Naive thymus-derived CD8-positive, alpha-beta T cell (primary cell): ENCODE results near the gene MIOX. TPM values are rescaled to one million over a fixed set of nuclear protein-coding genes. Genes with fewer than 3 reads are reported as not detected.

Experiments
- ATAC-seq, 2 donors: fragments of 150-1000 bp; cut with Tn5 transposase in 1 of 2; sonication (Bioruptor Pico), chemical (Tn5 transposase) in 1 of 2; 1 replicate in 1 of 2; 2 replicates in 1 of 2; pipeline ENCODE4 v1.10.0; 2021; ENCODE audit warnings: mild to moderate bottlenecking in 2 of 2, moderate library complexity in 2 of 2
- POLR2A ChIA-PET: fragments of 350-600 bp; sonication (Branson Sonifier 250); formaldehyde crosslinking; loops from one replicate; lab custom pipeline; 2021; ENCODE audit warnings: antibody characterized with exemption; lab: Charles Lee
- DNase-seq, 10 donors: peaks; one replicate each; pipeline versions ENCODE4 v3.0.0 to v3.0.0-alpha.2; 2020 to 2022
- H3K27ac Mint-ChIP-seq, 10 donors: one replicate each; pipeline ENCODE4 v1.8.0; 2020 to 2022; ENCODE audit warnings: mild to moderate bottlenecking in 10 of 10, mixed read lengths in 10 of 10, moderate library complexity in 4 of 10, inconsistent platforms in 1 of 10
- H3K27me3 Mint-ChIP-seq, 5 donors: one replicate each; pipeline ENCODE4 v1.8.0; 2021 to 2022; ENCODE audit warnings: mixed read lengths in 5 of 5
- H3K36me3 Mint-ChIP-seq, 3 donors: one replicate each; pipeline ENCODE4 v1.8.0; 2020 to 2022; ENCODE audit warnings: mixed read lengths in 3 of 3, mild to moderate bottlenecking in 2 of 3, inconsistent platforms in 1 of 3
- H3K4me1 Mint-ChIP-seq, 4 donors: one replicate each; pipeline ENCODE4 v1.8.0; 2021 to 2022; ENCODE audit warnings: mixed read lengths in 4 of 4
- H3K4me3 Mint-ChIP-seq, 10 donors: one replicate each; pipeline ENCODE4 v1.8.0; 2020 to 2022; ENCODE audit warnings: mild to moderate bottlenecking in 10 of 10, mixed read lengths in 10 of 10, moderate library complexity in 6 of 10, inconsistent platforms in 1 of 10
- H3K9me3 Mint-ChIP-seq, 9 donors: one replicate each; pipeline ENCODE4 v1.8.0; 2020 to 2022; ENCODE audit warnings: mixed read lengths in 9 of 9, mild to moderate bottlenecking in 3 of 9, inconsistent platforms in 1 of 9, moderate library complexity in 1 of 9
- polyA plus RNA-seq, 3 donors: library from polyadenylated mRNA; unstranded; fragments of 300-500 nt; fragmentation: Illumina TruSeq; gene quantifications; one replicate each; pipeline ENCODE4 v1.2.3, GENCODE V29; 2021
- total RNA-seq, 8 experiments: library from RNA in 2 of 8; stranded (reverse) in 2 of 8; gene quantifications; one replicate each; pipeline ENCODE4 v1.2.3 and lab custom pipeline; 2021 to 2026

MIOX gene
- total and polyA plus RNA-seq, 5 experiments from 2014 or later: 0.39 to 0.52 TPM; not detected in 3

DNA sequence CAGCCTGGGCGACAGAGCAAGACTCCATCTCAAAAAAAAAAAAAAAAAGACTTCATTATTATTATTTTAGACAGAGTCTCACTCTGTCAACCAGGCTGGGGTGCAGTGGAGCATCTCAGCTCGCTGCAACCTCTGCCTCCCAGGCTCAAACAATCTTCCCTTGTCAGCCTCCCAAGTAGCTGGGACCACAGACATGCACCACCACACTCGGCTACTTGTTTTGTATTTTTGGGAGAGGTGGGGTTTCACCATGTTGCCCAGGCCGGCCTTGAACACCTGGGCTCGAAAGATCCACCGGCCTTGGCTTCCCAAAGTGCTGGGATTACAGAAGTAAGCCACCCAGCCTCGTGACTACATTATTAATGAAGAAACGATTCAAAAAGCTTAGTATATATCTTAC is 48.5 kb downstream of the MIOX start:
- peaks cover 12 to 51% (median 27%) of the 10 kb centered on the region in 4 donors for H3K4me1 Mint-ChIP-seq
- H3K27me3 Mint-ChIP-seq: peaks cover 0 to 11% (median 0%) of the 10 kb centered on the region in 5 donors
- H3K36me3 Mint-ChIP-seq: no peaks in the 10 kb centered on the region
- DNase-seq: no peak
- no peak overlapping the region for H3K27ac Mint-ChIP-seq
- H3K4me3 Mint-ChIP-seq: no peak overlapping the region
- ATAC-seq: no peak
- POLR2A ChIA-PET: interaction anchor here (2.0 to 7.5 kb wide), 2 partner anchors 8 to 13 kb away, joined by 6 to 121 read pairs; partner anchors contain the start of genes SCO2 and TYMP
- no peaks in the 10 kb centered on the region for H3K9me3 Mint-ChIP-seq

DNA sequence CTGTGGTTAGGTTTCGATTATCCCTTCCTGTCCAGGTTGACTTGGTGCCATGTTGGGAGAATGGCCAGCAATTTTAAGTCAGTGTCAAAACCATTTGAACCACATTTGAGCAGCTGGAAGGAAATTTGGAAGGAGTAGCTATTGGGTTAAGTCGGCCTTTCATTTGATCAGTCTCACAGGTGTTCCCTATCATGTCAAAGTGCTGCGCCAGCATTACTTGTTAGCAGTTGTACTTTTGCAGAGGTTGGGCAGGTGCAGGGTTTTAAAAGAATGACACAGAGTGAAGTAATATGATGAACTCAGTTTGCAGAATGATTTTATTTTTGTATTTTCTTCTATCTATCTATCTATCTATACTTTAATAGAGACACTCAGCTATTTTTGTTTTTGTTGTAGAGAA is 49.6 kb downstream of the MIOX start:
- ATAC-seq (no peak), DNase-seq (no peak)
- Mint-ChIP-seq H3K4me1 (peaks cover 9 to 59% (median 25%) of the 10 kb centered on the region in 4 donors), H3K4me3 (no peak overlapping the region), H3K36me3 (no peaks in the 10 kb centered on the region), H3K9me3 (no peaks in the 10 kb centered on the region), H3K27me3 (peaks cover 0 to 8% (median 0%) of the 10 kb centered on the region in 5 donors), H3K27ac (peak overlapping the region in 2 of 10 donors; percentile 37 to 100)
- POLR2A ChIA-PET: interaction anchor here (0.6 to 7.5 kb wide), 5 partner anchors 9 to 409 kb away, joined by 3 to 121 read pairs (median 5); partner anchors contain the start of genes SCO2 and TYMP

DNA sequence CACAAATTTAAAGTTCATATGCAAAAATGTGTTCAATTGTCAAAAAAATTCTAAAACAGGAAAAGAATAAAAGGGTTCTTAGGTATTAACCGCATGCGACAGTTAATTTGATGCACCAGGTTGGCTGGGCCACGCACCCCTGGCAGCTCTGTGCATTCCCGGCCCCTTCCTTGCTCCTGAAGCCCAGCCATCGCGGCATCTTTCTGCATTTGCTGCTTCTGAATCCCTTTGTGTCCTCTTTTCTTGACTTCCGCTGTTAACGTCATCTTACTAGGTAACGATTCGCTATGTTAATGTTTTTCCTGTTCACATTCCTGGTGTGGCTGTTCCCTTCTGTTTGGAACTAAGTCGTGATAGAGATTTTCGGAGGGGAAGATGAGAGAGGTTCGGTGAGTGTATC is 51.1 kb downstream of the MIOX start:
- H3K36me3 Mint-ChIP-seq: no peaks in the 10 kb centered on the region
- no peak for ATAC-seq
- no peak for DNase-seq
- H3K27ac Mint-ChIP-seq: peak overlapping the region; percentile 63 to 100 (median 86)
- H3K4me1 Mint-ChIP-seq: peaks cover 10 to 70% (median 22%) of the 10 kb centered on the region in 4 donors
- peaks cover 0 to 4% (median 0%) of the 10 kb centered on the region in 5 donors for H3K27me3 Mint-ChIP-seq
- H3K4me3 Mint-ChIP-seq: peak overlapping the region in 4 of 10 donors; percentile 11 to 65 (median 34)
- POLR2A ChIA-PET: interaction anchor here (0.9 to 7.5 kb wide), 4 partner anchors 11 to 93 kb away, joined by 3 to 121 read pairs (median 10); partner anchors contain the start of genes CHKB, SCO2 and TYMP
- no peaks in the 10 kb centered on the region for H3K9me3 Mint-ChIP-seq

Other genes with a start within 250 kb of the MIOX start
- gene TUBGCP6, start 241.8 kb upstream of the MIOX start, total RNA-seq: 100 to 1,000 TPM; 153 to 156 TPM
- 10 to 100 TPM in 2 of 3 donors, 1 to 10 TPM in 1; 9.3 to 25.2 (median 17.3) TPM for gene TUBGCP6, start 241.8 kb upstream of the MIOX start, polyA plus RNA-seq
- 100 to 1,000 TPM; 107 to 114 TPM for gene HDAC10, start 235.6 kb upstream of the MIOX start, total RNA-seq
- 1 to 10 TPM; 5.4 to 7.8 (median 6.4) TPM for gene HDAC10, start 235.6 kb upstream of the MIOX start, polyA plus RNA-seq
- gene MAPK12, start 225.2 kb upstream of the MIOX start, total RNA-seq: 1 to 10 TPM; 2.1 to 2.9 TPM
- gene MAPK12, start 225.2 kb upstream of the MIOX start, polyA plus RNA-seq: under 1 TPM in 2 of 3 donors, not detected in 1; 0.02 to 0.03 TPM
- gene MAPK11, start 216.5 kb upstream of the MIOX start, total RNA-seq: 1 to 10 TPM in 1 of 2 experiments, under 1 TPM in 1; 0.86 to 1.2 TPM
- gene MAPK11, start 216.5 kb upstream of the MIOX start, polyA plus RNA-seq: under 1 TPM; 0.13 to 0.24 (median 0.16) TPM
- gene PLXNB2, start 179.2 kb upstream of the MIOX start, total RNA-seq: 10 to 100 TPM; 14.3 to 16.7 TPM
- 1 to 10 TPM in 2 of 3 donors, under 1 TPM in 1; 0.72 to 4.1 (median 1.1) TPM for gene PLXNB2, start 179.2 kb upstream of the MIOX start, polyA plus RNA-seq
- gene DENND6B, start 159.8 kb upstream of the MIOX start, total RNA-seq: 1 to 10 TPM; 7.0 to 9.1 TPM
- 1 to 10 TPM in 2 of 3 donors, under 1 TPM in 1; 0.53 to 1.1 (median 1.0) TPM for gene DENND6B, start 159.8 kb upstream of the MIOX start, polyA plus RNA-seq
- gene PPP6R2, start 143.5 kb upstream of the MIOX start, total RNA-seq: 100 to 1,000 TPM in 1 of 2 experiments, 10 to 100 TPM in 1; 93.3 to 104 TPM
- gene PPP6R2, start 143.5 kb upstream of the MIOX start, polyA plus RNA-seq: 10 to 100 TPM; 13.3 to 29.1 (median 17.0) TPM
- 100 to 1,000 TPM; 221 to 222 TPM for gene SBF1, start 11.8 kb upstream of the MIOX start, total RNA-seq
- 10 to 100 TPM; 17.1 to 37.4 (median 17.6) TPM for gene SBF1, start 11.8 kb upstream of the MIOX start, polyA plus RNA-seq
- 1 to 10 TPM; 7.7 to 8.2 TPM for gene ADM2, start 5.3 kb upstream of the MIOX start, total RNA-seq
- under 1 TPM; 0.08 to 0.52 (median 0.21) TPM for gene ADM2, start 5.3 kb upstream of the MIOX start, polyA plus RNA-seq
- 100 to 1,000 TPM; 120 to 128 TPM for gene LMF2, start 20.8 kb downstream of the MIOX start, total RNA-seq
- 10 to 100 TPM; 15.1 to 19.6 (median 17.6) TPM for gene LMF2, start 20.8 kb downstream of the MIOX start, polyA plus RNA-seq
- 10 to 100 TPM; 77.9 to 81.9 TPM for gene NCAPH2, start 21.4 kb downstream of the MIOX start, total RNA-seq
- gene NCAPH2, start 21.4 kb downstream of the MIOX start, polyA plus RNA-seq: 10 to 100 TPM; 34.8 to 41.5 (median 40.1) TPM
- gene SCO2, start 38.7 kb downstream of the MIOX start, total RNA-seq: 1 to 10 TPM in 1 of 2 experiments, not detected in 1; 2.7 TPM
- gene SCO2, start 38.7 kb downstream of the MIOX start, polyA plus RNA-seq: 1 to 10 TPM; 4.0 to 8.3 (median 6.8) TPM
- gene TYMP, start 43.2 kb downstream of the MIOX start, total RNA-seq: 1 to 10 TPM; 2.1 to 3.4 TPM
- 1 to 10 TPM; 1.9 to 5.5 (median 3.1) TPM for gene TYMP, start 43.2 kb downstream of the MIOX start, polyA plus RNA-seq
- gene KLHDC7B, start 59.0 kb downstream of the MIOX start, total RNA-seq: 1 to 10 TPM; 5.7 to 6.2 TPM
- 1 to 10 TPM; 5.3 to 7.9 (median 6.5) TPM for gene KLHDC7B, start 59.0 kb downstream of the MIOX start, polyA plus RNA-seq
- gene SYCE3, start 76.1 kb downstream of the MIOX start, total RNA-seq: not detected
- not detected for gene SYCE3, start 76.1 kb downstream of the MIOX start, polyA plus RNA-seq
- gene CPT1B, start 91.6 kb downstream of the MIOX start, total RNA-seq: 10 to 100 TPM; 94.7 to 97.5 TPM
- gene CPT1B, start 91.6 kb downstream of the MIOX start, polyA plus RNA-seq: 1 to 10 TPM in 1 of 3 donors, under 1 TPM in 1, not detected in 1; 0.23 to 1.3 TPM
- gene CHKB, start 96.0 kb downstream of the MIOX start, total RNA-seq: 100 to 1,000 TPM; 205 to 215 TPM
- 10 to 100 TPM; 23.0 to 26.9 (median 25.1) TPM for gene CHKB, start 96.0 kb downstream of the MIOX start, polyA plus RNA-seq
- gene MAPK8IP2, start 113.9 kb downstream of the MIOX start, total RNA-seq: under 1 TPM; 0.22 to 0.62 TPM
- not detected for gene MAPK8IP2, start 113.9 kb downstream of the MIOX start, polyA plus RNA-seq
- gene ARSA, start 141.3 kb downstream of the MIOX start, total RNA-seq: 10 to 100 TPM; 88.4 to 88.9 TPM
- 1 to 10 TPM; 7.2 to 9.3 (median 7.3) TPM for gene ARSA, start 141.3 kb downstream of the MIOX start, polyA plus RNA-seq
- gene SHANK3, start 186.0 kb downstream of the MIOX start, total RNA-seq: under 1 TPM in 1 of 2 experiments, not detected in 1; 0.05 TPM
- gene SHANK3, start 186.0 kb downstream of the MIOX start, polyA plus RNA-seq: not detected